ENCODE results near the gene HYAL3. TPM values are rescaled to one million over a fixed set of nuclear protein-coding genes. Genes with fewer than 3 reads are reported as not detected.
"Not testable (repeated sequence)": the region's sequence is repeated elsewhere in the genome, so short reads cannot be mapped to it uniquely, and the experiment has no call there.

Gene HYAL3
- total RNA-seq, 1 experiment from 2014 or later, result 2.9 TPM

- CTCF ChIA-PET, result interaction anchor here (3.5 kb wide), 1 partner anchor 68 kb away, joined by 61 read pairs; the partner anchor contains the start of gene GNAT1
- H3K36me3 Mint-ChIP-seq; H3K4me3 Mint-ChIP-seq; POLR2A ChIA-PET; DNase-seq (ENCODE audit: low spot score); ATAC-seq; H3K27me3 Mint-ChIP-seq (ENCODE audit: low read depth); H3K27ac Mint-ChIP-seq; H3K9me3 Mint-ChIP-seq: not testable (repeated sequence)
- H3K4me1 Mint-ChIP-seq, result peaks cover 42% of the 10 kb centered on the region
- peak; percentile 77; the same call in 1 of the 2 replicates for TF ChIP-seq ZNF121 (CRISPR knock-in tag; IDR thresholded peaks at IDR 0.05)
Measured at GRCh38 chr3:50262200-50262599, 37.0 kb downstream of the HYAL3 start.

- Mint-ChIP-seq H3K4me3 (0 out of 2 replicates have a peak overlapping the region, but pooled peaks have one; percentile 64), H3K4me1 (peaks cover 37% of the 10 kb centered on the region), H3K36me3 (peaks cover 12% of the 10 kb centered on the region), H3K27ac (no peak overlapping the region), H3K9me3 (no peaks in the 10 kb centered on the region), H3K27me3 (ENCODE audit: low read depth) (no peaks in the 10 kb centered on the region; the same call in 1 of the 2 replicates)
- ChIA-PET CTCF (interaction anchor here (2.8 to 7.6 kb wide), 6 partner anchors 12 to 69 kb away, joined by 17 to 151 read pairs (median 76); partner anchors contain the start of gene SEMA3B), POLR2A (interaction anchor here (0.6 kb wide), 1 partner anchor 406 kb away, joined by 3 read pairs; no protein-coding TSS in a partner anchor)
- ATAC-seq (no peak), DNase-seq (ENCODE audit: low spot score) (no peak)
- TF ChIP-seq NR2C2 (CRISPR knock-in tag; IDR thresholded peaks at IDR 0.05), result no peak
- no peak for TF ChIP-seq SP1 (CRISPR knock-in tag; conservative IDR thresholded peaks at IDR 0.05)
- TF ChIP-seq ETV6 (CRISPR knock-in tag; IDR thresholded peaks at IDR 0.05), result no peak
- no peak for TF ChIP-seq ATF6 (CRISPR knock-in tag; IDR thresholded peaks at IDR 0.05)
- TF ChIP-seq MXD4 (CRISPR knock-in tag; IDR thresholded peaks at IDR 0.05; ENCODE audit: borderline replicate concordance), result no peak
- TF ChIP-seq PREB (CRISPR knock-in tag; IDR thresholded peaks at IDR 0.05; ENCODE audit: borderline replicate concordance), result no peak
- TF ChIP-seq PRRX2 (CRISPR knock-in tag; IDR thresholded peaks at IDR 0.05), result no peak
Measured at GRCh38 chr3:50261505-50261904, 37.7 kb downstream of the HYAL3 start.

- TF ChIP-seq TP53 (CRISPR knock-in tag; IDR thresholded peaks at IDR 0.05) (no peak), CBFB (CRISPR knock-in tag; IDR thresholded peaks at IDR 0.05; ENCODE audit: low read depth) (no peak), NR3C1 (CRISPR knock-in tag; conservative IDR thresholded peaks at IDR 0.05; ENCODE audit: low read depth) (no peak), ZBTB43 (CRISPR knock-in tag; IDR thresholded peaks at IDR 0.05) (no peak), AR (CRISPR knock-in tag; IDR thresholded peaks at IDR 0.05) (no peak), TCF7 (CRISPR knock-in tag; IDR thresholded peaks at IDR 0.05; ENCODE audit: low read depth) (no peak)
- Mint-ChIP-seq H3K27me3 (ENCODE audit: low read depth) (no peaks in the 10 kb centered on the region; the same call in 1 of the 2 replicates), H3K27ac (no peak overlapping the region), H3K4me1 (peaks cover 36% of the 10 kb centered on the region), H3K9me3 (no peaks in the 10 kb centered on the region), H3K4me3 (peak overlapping the region; percentile 64), H3K36me3 (peaks cover 16% of the 10 kb centered on the region)
- ATAC-seq, result no peak
- POLR2A ChIA-PET, result interaction anchor here (0.6 to 1.0 kb wide), 2 partner anchors 66 to 405 kb away, joined by 3 read pairs; no protein-coding TSS in a partner anchor
- DNase-seq (ENCODE audit: low spot score), result no peak
- CTCF ChIA-PET, result interaction anchor here (1.2 to 7.6 kb wide), 8 partner anchors 12 to 68 kb away, joined by 9 to 151 read pairs (median 58); partner anchors contain the start of genes SEMA3B and SLC38A3
Measured at GRCh38 chr3:50260942-50261441, 38.2 kb downstream of the HYAL3 start.
